ENCODE data around the gene OOSP3.
"Not testable (repeated sequence)": the region's sequence is repeated elsewhere in the genome, so short reads cannot be mapped to it uniquely, and the experiment has no call there.

OOSP3 gene

GRCh38 chr11:59878575-59878974 is at the start of gene OOSP3:
OOSP3 (plus strand) TSS chr11:59878782; CDS start chr11:59878809, 27 bp downstream.
- no peak for DNase-seq

GRCh38 chr11:59829358-59829757 is 49.2 kb upstream of the OOSP3 start:
- no peak for DNase-seq

- DNase-seq, result no peak
Observed at GRCh38 chr11:59833602-59834001, 45.0 kb upstream of the OOSP3 start.

GRCh38 chr11:59839615-59840014 is 39.0 kb upstream of the OOSP3 start:
- DNase-seq, result no peak

- no peak for DNase-seq
Observed at GRCh38 chr11:59841514-59841913, 37.1 kb upstream of the OOSP3 start.

- no peak for DNase-seq
Observed at GRCh38 chr11:59842316-59842715, 36.3 kb upstream of the OOSP3 start.

- DNase-seq, result no peak
Observed at GRCh38 chr11:59845399-59845798, 33.2 kb upstream of the OOSP3 start, which contains the start of gene CBLIF. CBLIF (minus strand) TSS chr11:59845499; CDS start chr11:59845453, 46 bp downstream.

- DNase-seq, result no peak
Observed at GRCh38 chr11:59846556-59846955, 32.0 kb upstream of the OOSP3 start.

- DNase-seq, result no peak
Observed at GRCh38 chr11:59847626-59848025, 31.0 kb upstream of the OOSP3 start.

- not testable (repeated sequence) for DNase-seq
Observed at GRCh38 chr11:59848439-59848838, 30.1 kb upstream of the OOSP3 start.

- no peak for DNase-seq
Observed at GRCh38 chr11:59849129-59849528, 29.5 kb upstream of the OOSP3 start.

GRCh38 chr11:59849551-59849950 is 29.0 kb upstream of the OOSP3 start:
- not testable (repeated sequence) for DNase-seq

GRCh38 chr11:59851416-59851815 is 27.2 kb upstream of the OOSP3 start:
- DNase-seq, result not testable (repeated sequence)

GRCh38 chr11:59854871-59855270 is 23.7 kb upstream of the OOSP3 start:
- DNase-seq, result no peak

- DNase-seq, result no peak
Observed at GRCh38 chr11:59857439-59858434, 20.8 kb upstream of the OOSP3 start.

- no peak for DNase-seq
Observed at GRCh38 chr11:59859673-59860072, 18.9 kb upstream of the OOSP3 start.

GRCh38 chr11:59862252-59862651 is 16.3 kb upstream of the OOSP3 start:
- no peak for DNase-seq

- DNase-seq, result no peak
Observed at GRCh38 chr11:59865031-59865430, 13.6 kb upstream of the OOSP3 start.

- DNase-seq, result no peak
Observed at GRCh38 chr11:59866397-59866796, 12.2 kb upstream of the OOSP3 start, which contains the start of gene TCN1. TCN1 (minus strand) TSS chr11:59866487; CDS start chr11:59866470, 17 bp downstream.

GRCh38 chr11:59866836-59867235 is 11.7 kb upstream of the OOSP3 start:
- DNase-seq, result no peak

GRCh38 chr11:59867946-59868345 is 10.6 kb upstream of the OOSP3 start:
- no peak for DNase-seq

GRCh38 chr11:59872076-59872475 is 6.5 kb upstream of the OOSP3 start:
- DNase-seq, result no peak

GRCh38 chr11:59875856-59876519 is 2.6 kb upstream of the OOSP3 start:
- DNase-seq, result no peak

- no peak for DNase-seq
Observed at GRCh38 chr11:59877325-59877724, 1.3 kb upstream of the OOSP3 start.

Measured in hippocampal formation (tissue), 2 donors.